K562 (cell line): Measurements from ENCODE around the gene MAP3K12. TPM values are rescaled to one million over a fixed set of nuclear protein-coding genes. Genes with fewer than 3 reads are reported as not detected.

Source experiments
- DACH1 ChIP-seq: fragments of 450-650 bp; IDR thresholded peaks from 2 replicates; pipeline ENCODE4 v1.6.1; 2018; ENCODE audit not compliant: partially characterized antibody
- DPF2 ChIP-seq: fragments of 450-650 bp; IDR thresholded peaks from 2 replicates; pipeline ENCODE4 v1.6.1; 2016
- ELF1 ChIP-seq: fragments of 200-800 bp; sonication (Bioruptor generic); IDR thresholded peaks from 2 replicates; pipeline ENCODE4 v1.6.1; 2016; ENCODE audit warnings: missing genetic modification characterization, missing compliant biosample characterization
- FOXJ2 ChIP-seq: fragments of 200-800 bp; sonication (Bioruptor generic); IDR thresholded peaks from 2 replicates; pipeline ENCODE4 v1.6.1; 2016; ENCODE audit warnings: missing genetic modification characterization, missing compliant biosample characterization
- HDAC1 ChIP-seq, 2 experiments: fragments of 450-650 bp; IDR thresholded peaks; 2 replicates each; pipeline ENCODE4 v1.6.1; 2016 to 2017; ENCODE audit warnings: inconsistent platforms in 1 of 2, mild to moderate bottlenecking in 1 of 2, moderate library complexity in 1 of 2
- HDAC6 ChIP-seq: IDR thresholded peaks from 2 replicates; pipeline ENCODE4 v1.6.1; 2012; ENCODE audit warnings: low read depth, mild to moderate bottlenecking, control low read depth, inconsistent platforms, low read length, moderate library complexity
- HNRNPH1 ChIP-seq: fragments of 200-400 bp; formaldehyde crosslinking; optimal IDR thresholded peaks from 2 replicates; pipeline ENCODE3; 2017; ENCODE audit warnings: low read depth, mild to moderate bottlenecking, low read length, moderate library complexity
- IFI16 ChIP-seq: fragments of 250-450 bp; sonication (Bioruptor Pico); IDR thresholded peaks from 2 replicates; pipeline ENCODE4 v2.1.2; 2022; ENCODE audit warnings: mild to moderate bottlenecking, inconsistent platforms
- NFE2L1 ChIP-seq: fragments of 450-650 bp; IDR thresholded peaks from 2 replicates; pipeline ENCODE4 v1.6.1; 2016; ENCODE audit warnings: missing genetic modification characterization, low read depth, mild to moderate bottlenecking, missing compliant biosample characterization, moderate library complexity, borderline replicate concordance
- RBM22 ChIP-seq: fragments of 200-400 bp; formaldehyde crosslinking; IDR thresholded peaks from 2 replicates; pipeline ENCODE4 v1.6.1; 2018; ENCODE audit warnings: low read length, low read depth; ENCODE audit not compliant: poor library complexity, severe bottlenecking
- SRSF1 ChIP-seq: fragments of 200-400 bp; formaldehyde crosslinking; IDR thresholded peaks from 2 replicates; pipeline ENCODE4 v1.6.1; 2017; ENCODE audit warnings: mild to moderate bottlenecking, low read depth, low read length, moderate library complexity
- SRSF9 ChIP-seq: fragments of 200-400 bp; formaldehyde crosslinking; IDR thresholded peaks from 2 replicates; pipeline ENCODE4 v1.6.1; 2017; ENCODE audit warnings: low read depth, low read length, borderline replicate concordance
- TAF9B ChIP-seq: fragments of 450-650 bp; IDR thresholded peaks from 2 replicates; pipeline ENCODE4 v1.6.1; 2018; ENCODE audit warnings: mild to moderate bottlenecking; ENCODE audit not compliant: partially characterized antibody
- ZNF23 ChIP-seq: fragments of 250-450 bp; sonication (Bioruptor Pico); IDR thresholded peaks from 2 replicates; pipeline ENCODE4 v1.4.0; 2020; ENCODE audit warnings: mild to moderate bottlenecking
- polyA plus RNA-seq, 8 experiments: library from polyadenylated mRNA; depleted of rRNA in 4 of 8; stranded (reverse) in 5 of 8; unstranded in 3 of 8; fragments of >200 nt; fragmentation: Nextera tagmentation in 2 of 8; fragmentation: Illumina TruSeq in 1 of 8; extraction: Ambion mirVana in 2 of 8; extraction: Trizol in 1 of 8; gene quantifications; 2 replicates each; pipeline versions ENCODE4 v1.2.1 to v1.2.3, GENCODE V29; 2011 to 2014; ENCODE audit warnings: inconsistent platforms in 1 of 8, missing spikeins in 1 of 8
- total RNA-seq, 7 experiments: library from RNA; depleted of rRNA in 6 of 7; stranded (reverse); fragments of >200 nt in 6 of 7; fragmentation: Illumina TruSeq in 2 of 7; extraction: Trizol in 2 of 7; gene quantifications; 2 replicates each; pipeline versions ENCODE4 v1.2.1 to v1.2.3, GENCODE V29; 2011 to 2021; ENCODE audit warnings: low replicate concordance in 1 of 7
- TF ChIP-seq, protein P1 (sequence below): IDR thresholded peaks from 2 replicates; pipeline ENCODE4 v1.6.1; 2012; ENCODE audit warnings: low read depth, low read length, improper control_type of control experiment, borderline replicate concordance
- TF ChIP-seq, protein P2 (sequence below), 2 experiments: fragments of 450-650 bp; conservative IDR thresholded peaks; 2 replicates each; pipeline ENCODE4 v1.6.1; 2017; ENCODE audit warnings: mild to moderate bottlenecking in 2 of 2, moderate library complexity in 2 of 2
- TF ChIP-seq, protein P3 (sequence below): fragments of 450-650 bp; formaldehyde crosslinking; IDR thresholded peaks from 2 replicates; pipeline ENCODE4 v1.4.0; 2022; ENCODE audit warnings: mild to moderate bottlenecking, moderate library complexity
- TF ChIP-seq, protein P4 (sequence below): fragments of 450-650 bp; formaldehyde crosslinking; conservative IDR thresholded peaks from 2 replicates; pipeline ENCODE4 v1.4.0; 2022; ENCODE audit warnings: mild to moderate bottlenecking, missing genetic modification characterization
- TF ChIP-seq, protein P5 (sequence below): fragments of 150-350 bp; conservative IDR thresholded peaks from 2 replicates; pipeline ENCODE4 v1.6.1; 2014; ENCODE audit warnings: low read length

MAP3K12 gene
- total and polyA plus RNA-seq, 9 of the 15 experiments (the other 6 are each of a cell fraction or from before 2014, with no cell fraction given) = 0.10 to 2.4 (median 1.6) TPM

DNA sequence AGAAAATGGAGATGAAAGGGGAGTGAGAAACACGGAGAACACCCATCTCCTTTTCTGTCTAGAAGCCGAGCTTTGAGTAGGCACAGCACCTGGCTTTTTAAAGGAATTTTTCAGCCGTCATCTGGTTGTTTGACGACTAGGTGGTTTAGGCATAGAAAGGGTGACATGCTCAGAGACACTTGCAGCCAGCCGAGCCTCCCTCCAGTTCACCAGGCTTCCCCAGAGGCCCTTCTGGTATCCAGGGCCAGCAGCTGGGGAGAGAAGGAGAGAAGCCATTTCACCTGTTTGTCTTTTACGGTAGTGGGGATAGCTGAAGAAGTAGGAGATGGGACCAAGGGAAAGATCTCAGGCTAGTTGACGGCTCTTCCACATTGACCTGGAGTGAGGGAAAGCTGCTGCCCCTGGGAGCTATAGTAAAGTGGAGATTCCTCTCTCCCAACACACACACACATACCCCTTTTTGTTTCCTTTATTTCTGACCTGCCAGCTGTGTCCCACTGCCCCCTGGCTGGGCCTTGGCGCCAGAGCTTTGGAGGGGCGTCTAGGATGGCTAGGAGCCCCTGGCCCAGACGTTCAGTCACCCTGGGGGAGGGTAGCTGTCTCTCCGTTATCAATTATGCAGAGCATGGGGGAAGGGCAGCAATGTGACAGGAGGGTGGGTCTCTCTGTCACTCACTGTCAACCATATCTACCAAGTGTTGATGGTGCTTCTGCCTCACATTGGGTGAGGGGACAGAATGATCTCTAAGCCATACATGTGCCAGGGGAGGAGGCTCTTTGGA lies 5.5 kb downstream of the MAP3K12 start (continued):
- TF ChIP-seq, protein P1, sequence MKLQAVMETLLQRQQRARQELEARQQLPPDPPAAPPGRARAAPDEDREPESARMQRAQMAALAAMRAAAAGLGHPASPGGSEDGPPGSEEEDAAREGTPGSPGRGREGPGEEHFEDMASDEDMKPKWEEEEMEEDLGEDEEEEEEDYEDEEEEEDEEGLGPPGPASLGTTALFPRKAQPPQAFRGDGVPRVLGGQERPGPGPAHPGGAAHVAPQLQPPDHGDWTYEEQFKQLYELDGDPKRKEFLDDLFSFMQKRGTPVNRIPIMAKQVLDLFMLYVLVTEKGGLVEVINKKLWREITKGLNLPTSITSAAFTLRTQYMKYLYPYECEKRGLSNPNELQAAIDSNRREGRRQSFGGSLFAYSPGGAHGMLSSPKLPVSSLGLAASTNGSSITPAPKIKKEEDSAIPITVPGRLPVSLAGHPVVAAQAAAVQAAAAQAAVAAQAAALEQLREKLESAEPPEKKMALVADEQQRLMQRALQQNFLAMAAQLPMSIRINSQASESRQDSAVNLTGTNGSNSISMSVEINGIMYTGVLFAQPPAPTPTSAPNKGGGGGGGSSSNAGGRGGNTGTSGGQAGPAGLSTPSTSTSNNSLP = no peak
- TF ChIP-seq HDAC1 (IDR thresholded peaks at IDR 0.05) = peak in 1 of 2 experiments; percentile 22; a peak in 1 of 4 replicates
- TF ChIP-seq, protein P2, sequence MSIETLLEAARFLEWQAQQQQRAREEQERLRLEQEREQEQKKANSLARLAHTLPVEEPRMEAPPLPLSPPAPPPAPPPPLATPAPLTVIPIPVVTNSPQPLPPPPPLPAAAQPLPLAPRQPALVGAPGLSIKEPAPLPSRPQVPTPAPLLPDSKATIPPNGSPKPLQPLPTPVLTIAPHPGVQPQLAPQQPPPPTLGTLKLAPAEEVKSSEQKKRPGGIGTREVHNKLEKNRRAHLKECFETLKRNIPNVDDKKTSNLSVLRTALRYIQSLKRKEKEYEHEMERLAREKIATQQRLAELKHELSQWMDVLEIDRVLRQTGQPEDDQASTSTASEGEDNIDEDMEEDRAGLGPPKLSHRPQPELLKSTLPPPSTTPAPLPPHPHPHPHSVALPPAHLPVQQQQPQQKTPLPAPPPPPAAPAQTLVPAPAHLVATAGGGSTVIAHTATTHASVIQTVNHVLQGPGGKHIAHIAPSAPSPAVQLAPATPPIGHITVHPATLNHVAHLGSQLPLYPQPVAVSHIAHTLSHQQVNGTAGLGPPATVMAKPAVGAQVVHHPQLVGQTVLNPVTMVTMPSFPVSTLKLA (conservative IDR thresholded peaks at IDR 0.05) = peak in 1 of 2 experiments; percentile 49; a peak in 2 of 4 replicates
- TF ChIP-seq DACH1 = no peak
- no peak for TF ChIP-seq SRSF1
- TF ChIP-seq ELF1 (tag) = no peak
- no peak for TF ChIP-seq ZNF23 (CRISPR knock-in tag)
- no peak for TF ChIP-seq SRSF9
- no peak for TF ChIP-seq IFI16 (CRISPR knock-in tag)
- TF ChIP-seq RBM22 = no peak
- TF ChIP-seq, protein P3, sequence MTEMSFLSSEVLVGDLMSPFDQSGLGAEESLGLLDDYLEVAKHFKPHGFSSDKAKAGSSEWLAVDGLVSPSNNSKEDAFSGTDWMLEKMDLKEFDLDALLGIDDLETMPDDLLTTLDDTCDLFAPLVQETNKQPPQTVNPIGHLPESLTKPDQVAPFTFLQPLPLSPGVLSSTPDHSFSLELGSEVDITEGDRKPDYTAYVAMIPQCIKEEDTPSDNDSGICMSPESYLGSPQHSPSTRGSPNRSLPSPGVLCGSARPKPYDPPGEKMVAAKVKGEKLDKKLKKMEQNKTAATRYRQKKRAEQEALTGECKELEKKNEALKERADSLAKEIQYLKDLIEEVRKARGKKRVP (CRISPR knock-in tag) = no peak
- TF ChIP-seq HDAC6 = no peak
- TF ChIP-seq, protein P4, sequence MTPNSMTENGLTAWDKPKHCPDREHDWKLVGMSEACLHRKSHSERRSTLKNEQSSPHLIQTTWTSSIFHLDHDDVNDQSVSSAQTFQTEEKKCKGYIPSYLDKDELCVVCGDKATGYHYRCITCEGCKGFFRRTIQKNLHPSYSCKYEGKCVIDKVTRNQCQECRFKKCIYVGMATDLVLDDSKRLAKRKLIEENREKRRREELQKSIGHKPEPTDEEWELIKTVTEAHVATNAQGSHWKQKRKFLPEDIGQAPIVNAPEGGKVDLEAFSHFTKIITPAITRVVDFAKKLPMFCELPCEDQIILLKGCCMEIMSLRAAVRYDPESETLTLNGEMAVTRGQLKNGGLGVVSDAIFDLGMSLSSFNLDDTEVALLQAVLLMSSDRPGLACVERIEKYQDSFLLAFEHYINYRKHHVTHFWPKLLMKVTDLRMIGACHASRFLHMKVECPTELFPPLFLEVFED = no peak
- no peak for TF ChIP-seq NFE2L1
- TF ChIP-seq DPF2 = peak; percentile 59; the same call in 1 of the 2 replicates
- no peak for TF ChIP-seq HNRNPH1
- no peak for TF ChIP-seq TAF9B
- TF ChIP-seq, protein P5, sequence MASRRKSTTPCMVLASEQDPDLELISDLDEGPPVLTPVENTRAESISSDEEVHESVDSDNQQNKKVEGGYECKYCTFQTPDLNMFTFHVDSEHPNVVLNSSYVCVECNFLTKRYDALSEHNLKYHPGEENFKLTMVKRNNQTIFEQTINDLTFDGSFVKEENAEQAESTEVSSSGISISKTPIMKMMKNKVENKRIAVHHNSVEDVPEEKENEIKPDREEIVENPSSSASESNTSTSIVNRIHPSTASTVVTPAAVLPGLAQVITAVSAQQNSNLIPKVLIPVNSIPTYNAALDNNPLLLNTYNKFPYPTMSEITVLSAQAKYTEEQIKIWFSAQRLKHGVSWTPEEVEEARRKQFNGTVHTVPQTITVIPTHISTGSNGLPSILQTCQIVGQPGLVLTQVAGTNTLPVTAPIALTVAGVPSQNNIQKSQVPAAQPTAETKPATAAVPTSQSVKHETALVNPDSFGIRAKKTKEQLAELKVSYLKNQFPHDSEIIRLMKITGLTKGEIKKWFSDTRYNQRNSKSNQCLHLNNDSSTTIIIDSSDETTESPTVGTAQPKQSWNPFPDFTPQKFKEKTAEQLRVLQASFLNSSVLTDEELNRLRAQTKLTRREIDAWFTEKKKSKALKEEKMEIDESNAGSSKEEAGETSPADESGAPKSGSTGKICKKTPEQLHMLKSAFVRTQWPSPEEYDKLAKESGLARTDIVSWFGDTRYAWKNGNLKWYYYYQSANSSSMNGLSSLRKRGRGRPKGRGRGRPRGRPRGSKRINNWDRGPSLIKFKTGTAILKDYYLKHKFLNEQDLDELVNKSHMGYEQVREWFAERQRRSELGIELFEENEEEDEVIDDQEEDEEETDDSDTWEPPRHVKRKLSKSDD = no peak
- TF ChIP-seq FOXJ2 = no peak
